Bronchial epithelial cell (primary cell): ENCODE data around the gene PLA2G5. TPM values are rescaled to one million over a fixed set of nuclear protein-coding genes. Genes with fewer than 3 reads are reported as not detected.

ENCODE experiments used
- DNase-seq: peaks from one replicate; pipeline ENCODE4 v3.0.0-alpha.2; 2010; ENCODE audit warnings: low read depth
- FAIRE-seq: peaks from 2 replicates; lab custom pipeline; 2011; peaks lifted over from hg19 to GRCh38; lab: Jason Lieb, UNC
- H3K27me3 ChIP-seq: 2 replicates; pipeline ENCODE4 v1.5.1; 2011; ENCODE audit warnings: low read length; ENCODE audit not compliant: control insufficient read depth, insufficient read depth
- H3K36me3 ChIP-seq: 2 replicates; pipeline ENCODE4 v1.5.1; 2011; ENCODE audit warnings: low read length; ENCODE audit not compliant: control insufficient read depth, insufficient read depth
- H3K4me3 ChIP-seq: 2 replicates; pipeline ENCODE4 v1.5.1; 2011; ENCODE audit warnings: mild to moderate bottlenecking, low read depth, low read length, control low read depth
- CTCF ChIP-seq: IDR thresholded peaks from 2 replicates; pipeline ENCODE4 v1.5.1; 2011; ENCODE audit warnings: mild to moderate bottlenecking, moderate library complexity, low read length, control low read depth, inconsistent platforms; ENCODE audit not compliant: insufficient read depth, severe bottlenecking
- total RNA-seq: library from RNA; depleted of rRNA; stranded (reverse); fragments of >200 nt; gene quantifications from 2 replicates; pipeline ENCODE4 v1.2.1, GENCODE V29; 2014

PLA2G5 gene
- total RNA-seq, 1 donor from 2014 or later: not detected

GRCh38 chr1:20071416-20071815 lies 1.4 kb downstream of the PLA2G5 start:
- Histone ChIP-seq H3K4me3 (no peak overlapping the region), H3K27me3 (no peaks in the 10 kb centered on the region), H3K36me3 (no peaks in the 10 kb centered on the region)
- TF ChIP-seq CTCF: no peak
- FAIRE-seq: no peak
- no peak for DNase-seq

- Histone ChIP-seq H3K4me3 (no peak overlapping the region), H3K27me3 (no peaks in the 10 kb centered on the region), H3K36me3 (no peaks in the 10 kb centered on the region)
- no peak for TF ChIP-seq CTCF
- no peak for DNase-seq
- FAIRE-seq: no peak
Measured at GRCh38 chr1:20072771-20073170, 2.8 kb downstream of the PLA2G5 start.

GRCh38 chr1:20073256-20073655 lies 3.3 kb downstream of the PLA2G5 start:
- Histone ChIP-seq H3K27me3 (no peaks in the 10 kb centered on the region), H3K4me3 (no peak overlapping the region), H3K36me3 (no peaks in the 10 kb centered on the region)
- DNase-seq (no peak), FAIRE-seq (no peak)
- TF ChIP-seq CTCF: no peak

GRCh38 chr1:20074055-20074724 lies 4.2 kb downstream of the PLA2G5 start:
- H3K4me3 ChIP-seq: no peak overlapping the region
- H3K27me3 ChIP-seq: no peaks in the 10 kb centered on the region
- TF ChIP-seq CTCF: no peak
- FAIRE-seq (no peak), DNase-seq (no peak)
- H3K36me3 ChIP-seq: no peaks in the 10 kb centered on the region

GRCh38 chr1:20074725-20075171 lies 4.8 kb downstream of the PLA2G5 start:
- Histone ChIP-seq H3K36me3 (no peaks in the 10 kb centered on the region), H3K4me3 (no peak overlapping the region), H3K27me3 (no peaks in the 10 kb centered on the region)
- no peak for DNase-seq
- no peak for TF ChIP-seq CTCF
- no peak for FAIRE-seq

GRCh38 chr1:20075345-20075744 lies 5.4 kb downstream of the PLA2G5 start:
- Histone ChIP-seq H3K4me3 (no peak overlapping the region), H3K27me3 (no peaks in the 10 kb centered on the region), H3K36me3 (no peaks in the 10 kb centered on the region)
- no peak for TF ChIP-seq CTCF
- DNase-seq (no peak), FAIRE-seq (no peak)
